Ishikawa (cell line): ENCODE data around the gene GNG8.

Experiments used
- CEBPB ChIP-seq: IDR thresholded peaks from 2 replicates; pipeline ENCODE4 v1.6.1; 2012
- REST ChIP-seq: IDR thresholded peaks from 2 replicates; pipeline ENCODE4 v1.6.1; 2012; ENCODE audit warnings: low read depth, mild to moderate bottlenecking
- USF1 ChIP-seq: IDR thresholded peaks from 2 replicates; pipeline ENCODE4 v1.6.1; 2012

GRCh38 chr19:46660551-46661019 lies 24.6 kb upstream of the GNG8 start:
- no peak for TF ChIP-seq REST
- TF ChIP-seq USF1, result no peak
- TF ChIP-seq CEBPB, result no peak
